ENCODE measurements around the gene PINK1.
"Not testable (repeated sequence)": the region's sequence is repeated elsewhere in the genome, so short reads cannot be mapped to it uniquely, and the experiment has no call there.

The PINK1 gene

GRCh38 chr1:20596106-20596505 is 37.2 kb upstream of the PINK1 start:
- WGBS, 2 experiments, result 84 to 90% methylated on average over 6 of the region's 6 CpGs

GRCh38 chr1:20597650-20598049 is 35.6 kb upstream of the PINK1 start:
- Histone ChIP-seq H3K4me1 (ENCODE audit: control insufficient read depth, insufficient read depth, low read length) (no peaks in the 10 kb centered on the region), H3K4me3 (ENCODE audit: insufficient read depth, low read depth, low read length) (no peak overlapping the region), H3K27me3 (ENCODE audit: control insufficient read depth, insufficient read depth, low read length, poor library complexity, severe bottlenecking) (no peaks in the 10 kb centered on the region), H3K36me3 (ENCODE audit: control insufficient read depth, insufficient read depth, low read length) (no peaks in the 10 kb centered on the region), H3K9me3 (ENCODE audit: control insufficient read depth, low read length) (no peaks in the 10 kb centered on the region), H3K27ac (ENCODE audit: insufficient read depth, low read depth, low read length, poor library complexity, severe bottlenecking) (no peak overlapping the region)
- 94 to 96% methylated on average over 2 to 3 of the region's 3 CpGs for WGBS, 2 experiments

More at GRCh38 chr1:20596106-20596505, 37.2 kb upstream of the PINK1 start:
- no peaks in the 10 kb centered on the region for H3K27me3 ChIP-seq (ENCODE audit: control insufficient read depth, insufficient read depth, low read length, poor library complexity, severe bottlenecking)
- H3K4me3 ChIP-seq (ENCODE audit: insufficient read depth, low read depth, low read length), result no peak overlapping the region
- no peaks in the 10 kb centered on the region for H3K36me3 ChIP-seq (ENCODE audit: control insufficient read depth, insufficient read depth, low read length)
- H3K4me1 ChIP-seq (ENCODE audit: control insufficient read depth, insufficient read depth, low read length), result no peaks in the 10 kb centered on the region
- H3K27ac ChIP-seq (ENCODE audit: insufficient read depth, low read depth, low read length, poor library complexity, severe bottlenecking), result no peak overlapping the region
- no peaks in the 10 kb centered on the region for H3K9me3 ChIP-seq (ENCODE audit: control insufficient read depth, low read length)

GRCh38 chr1:20600156-20600555 is 33.1 kb upstream of the PINK1 start:
- Histone ChIP-seq H3K4me3 (ENCODE audit: insufficient read depth, low read depth, low read length) (no peak overlapping the region), H3K36me3 (ENCODE audit: control insufficient read depth, insufficient read depth, low read length) (no peaks in the 10 kb centered on the region), H3K27ac (ENCODE audit: insufficient read depth, low read depth, low read length, poor library complexity, severe bottlenecking) (no peak overlapping the region), H3K9me3 (ENCODE audit: control insufficient read depth, low read length) (no peaks in the 10 kb centered on the region), H3K27me3 (ENCODE audit: control insufficient read depth, insufficient read depth, low read length, poor library complexity, severe bottlenecking) (no peaks in the 10 kb centered on the region), H3K4me1 (ENCODE audit: control insufficient read depth, insufficient read depth, low read length) (no peaks in the 10 kb centered on the region)
- WGBS, 2 experiments, result 87 to 88% methylated on average over 5 of the region's 5 CpGs

GRCh38 chr1:20601129-20601825 is 32.0 kb upstream of the PINK1 start:
- Histone ChIP-seq H3K27ac (ENCODE audit: insufficient read depth, low read depth, low read length, poor library complexity, severe bottlenecking) (no peak overlapping the region), H3K9me3 (ENCODE audit: control insufficient read depth, low read length) (no peaks in the 10 kb centered on the region), H3K4me3 (ENCODE audit: insufficient read depth, low read depth, low read length) (no peak overlapping the region), H3K27me3 (ENCODE audit: control insufficient read depth, insufficient read depth, low read length, poor library complexity, severe bottlenecking) (no peaks in the 10 kb centered on the region), H3K4me1 (ENCODE audit: control insufficient read depth, insufficient read depth, low read length) (no peaks in the 10 kb centered on the region), H3K36me3 (ENCODE audit: control insufficient read depth, insufficient read depth, low read length) (no peaks in the 10 kb centered on the region)
- WGBS, 2 experiments, result 63 to 74% methylated on average over 4 of the region's 5 CpGs

- H3K4me3 ChIP-seq (ENCODE audit: insufficient read depth, low read depth, low read length), result no peak overlapping the region
- no peaks in the 10 kb centered on the region for H3K27me3 ChIP-seq (ENCODE audit: control insufficient read depth, insufficient read depth, low read length, poor library complexity, severe bottlenecking)
- H3K9me3 ChIP-seq (ENCODE audit: control insufficient read depth, low read length), result no peaks in the 10 kb centered on the region
- H3K4me1 ChIP-seq (ENCODE audit: control insufficient read depth, insufficient read depth, low read length), result no peaks in the 10 kb centered on the region
- H3K36me3 ChIP-seq (ENCODE audit: control insufficient read depth, insufficient read depth, low read length), result no peaks in the 10 kb centered on the region
- H3K27ac ChIP-seq (ENCODE audit: insufficient read depth, low read depth, low read length, poor library complexity, severe bottlenecking), result no peak overlapping the region
- WGBS, 2 experiments, result 89 to 92% methylated on average over 4 of the region's 4 CpGs
Measured at GRCh38 chr1:20602851-20603450, 30.3 kb upstream of the PINK1 start.

GRCh38 chr1:20603504-20604464 is 29.5 kb upstream of the PINK1 start:
- Histone ChIP-seq H3K4me1 (ENCODE audit: control insufficient read depth, insufficient read depth, low read length) (no peaks in the 10 kb centered on the region), H3K27ac (ENCODE audit: insufficient read depth, low read depth, low read length, poor library complexity, severe bottlenecking) (no peak overlapping the region), H3K4me3 (ENCODE audit: insufficient read depth, low read depth, low read length) (no peak overlapping the region), H3K9me3 (ENCODE audit: control insufficient read depth, low read length) (no peaks in the 10 kb centered on the region), H3K27me3 (ENCODE audit: control insufficient read depth, insufficient read depth, low read length, poor library complexity, severe bottlenecking) (no peaks in the 10 kb centered on the region), H3K36me3 (ENCODE audit: control insufficient read depth, insufficient read depth, low read length) (no peaks in the 10 kb centered on the region)
- WGBS, 2 experiments, result 92 to 93% methylated on average over 9 of the region's 9 CpGs

GRCh38 chr1:20604678-20605077 is 28.6 kb upstream of the PINK1 start:
- Histone ChIP-seq H3K9me3 (ENCODE audit: control insufficient read depth, low read length) (no peaks in the 10 kb centered on the region), H3K4me1 (ENCODE audit: control insufficient read depth, insufficient read depth, low read length) (no peaks in the 10 kb centered on the region), H3K4me3 (ENCODE audit: insufficient read depth, low read depth, low read length) (no peak overlapping the region), H3K36me3 (ENCODE audit: control insufficient read depth, insufficient read depth, low read length) (no peaks in the 10 kb centered on the region), H3K27me3 (ENCODE audit: control insufficient read depth, insufficient read depth, low read length, poor library complexity, severe bottlenecking) (no peaks in the 10 kb centered on the region), H3K27ac (ENCODE audit: insufficient read depth, low read depth, low read length, poor library complexity, severe bottlenecking) (no peak overlapping the region)
- 93 to 95% methylated on average over 7 of the region's 7 CpGs for WGBS, 2 experiments

- not testable (repeated sequence) for H3K4me1 ChIP-seq (ENCODE audit: control insufficient read depth, insufficient read depth, low read length); H3K4me3 ChIP-seq (ENCODE audit: insufficient read depth, low read depth, low read length); H3K27me3 ChIP-seq (ENCODE audit: control insufficient read depth, insufficient read depth, low read length, poor library complexity, severe bottlenecking); H3K27ac ChIP-seq (ENCODE audit: insufficient read depth, low read depth, low read length, poor library complexity, severe bottlenecking); H3K36me3 ChIP-seq (ENCODE audit: control insufficient read depth, insufficient read depth, low read length); H3K9me3 ChIP-seq (ENCODE audit: control insufficient read depth, low read length)
- WGBS, 2 experiments, result 87 to 91% methylated on average over 5 of the region's 7 CpGs
Measured at GRCh38 chr1:20606801-20607570, 26.3 kb upstream of the PINK1 start.

- no peak overlapping the region for H3K4me3 ChIP-seq (ENCODE audit: insufficient read depth, low read depth, low read length)
- no peaks in the 10 kb centered on the region for H3K27me3 ChIP-seq (ENCODE audit: control insufficient read depth, insufficient read depth, low read length, poor library complexity, severe bottlenecking)
- no peaks in the 10 kb centered on the region for H3K9me3 ChIP-seq (ENCODE audit: control insufficient read depth, low read length)
- no peaks in the 10 kb centered on the region for H3K4me1 ChIP-seq (ENCODE audit: control insufficient read depth, insufficient read depth, low read length)
- H3K36me3 ChIP-seq (ENCODE audit: control insufficient read depth, insufficient read depth, low read length), result no peaks in the 10 kb centered on the region
- no peak overlapping the region for H3K27ac ChIP-seq (ENCODE audit: insufficient read depth, low read depth, low read length, poor library complexity, severe bottlenecking)
- 74 to 83% methylated on average over 6 of the region's 6 CpGs for WGBS, 2 experiments
Measured at GRCh38 chr1:20609541-20609940, 23.7 kb upstream of the PINK1 start.

All from ectodermal cell (in vitro differentiated cells).